ENCODE data around the gene RBM23.

DNA sequence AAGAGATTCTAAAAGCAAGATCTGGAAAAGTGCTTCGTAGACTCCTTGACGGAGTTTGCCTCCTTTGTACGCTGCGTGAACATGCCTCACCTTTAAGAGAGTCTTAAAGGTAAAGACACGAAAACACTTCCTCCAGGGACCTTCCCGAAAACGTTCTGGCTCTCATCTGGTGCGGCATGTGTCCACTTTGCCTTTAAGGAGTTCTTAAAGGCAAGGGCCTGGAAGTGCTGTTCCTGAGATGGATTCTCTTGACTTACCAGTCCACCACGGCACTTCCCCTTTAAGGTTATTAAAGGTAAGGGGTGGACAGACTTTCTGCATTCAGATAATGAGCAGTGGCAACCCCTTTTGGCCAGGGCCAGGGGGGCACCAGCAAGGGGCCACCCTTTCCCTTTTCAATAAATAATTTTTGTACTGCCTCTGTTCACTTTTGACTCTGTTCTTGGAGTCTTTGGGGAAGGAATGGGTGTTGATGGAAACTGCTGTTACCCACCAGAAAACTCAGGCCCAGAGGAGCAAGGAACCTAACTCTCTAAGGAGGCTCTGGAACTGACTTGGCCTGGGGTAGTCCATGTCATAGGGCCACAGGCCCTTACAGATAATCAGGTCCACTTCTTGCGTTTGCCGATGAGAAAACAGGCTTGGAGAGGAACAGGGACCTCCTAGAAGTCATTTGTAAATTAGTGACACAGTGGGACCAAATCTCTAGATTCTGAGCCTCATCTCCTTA, 31.5 kb downstream of the RBM23 start:
- TF ChIP-seq POLR2A (IDR thresholded peaks at IDR 0.05): no peak
- TF ChIP-seq, protein P1, sequence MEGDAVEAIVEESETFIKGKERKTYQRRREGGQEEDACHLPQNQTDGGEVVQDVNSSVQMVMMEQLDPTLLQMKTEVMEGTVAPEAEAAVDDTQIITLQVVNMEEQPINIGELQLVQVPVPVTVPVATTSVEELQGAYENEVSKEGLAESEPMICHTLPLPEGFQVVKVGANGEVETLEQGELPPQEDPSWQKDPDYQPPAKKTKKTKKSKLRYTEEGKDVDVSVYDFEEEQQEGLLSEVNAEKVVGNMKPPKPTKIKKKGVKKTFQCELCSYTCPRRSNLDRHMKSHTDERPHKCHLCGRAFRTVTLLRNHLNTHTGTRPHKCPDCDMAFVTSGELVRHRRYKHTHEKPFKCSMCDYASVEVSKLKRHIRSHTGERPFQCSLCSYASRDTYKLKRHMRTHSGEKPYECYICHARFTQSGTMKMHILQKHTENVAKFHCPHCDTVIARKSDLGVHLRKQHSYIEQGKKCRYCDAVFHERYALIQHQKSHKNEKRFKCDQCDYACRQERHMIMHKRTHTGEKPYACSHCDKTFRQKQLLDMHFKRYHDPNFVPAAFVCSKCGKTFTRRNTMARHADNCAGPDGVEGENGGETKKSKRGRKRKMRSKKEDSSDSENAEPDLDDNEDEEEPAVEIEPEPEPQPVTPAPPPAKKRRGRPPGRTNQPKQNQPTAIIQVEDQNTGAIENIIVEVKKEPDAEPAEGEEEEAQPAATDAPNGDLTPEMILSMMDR (IDR thresholded peaks at IDR 0.05): no peak
